ENCODE measurements around the gene TDRD7.

TDRD7 gene

DNA sequence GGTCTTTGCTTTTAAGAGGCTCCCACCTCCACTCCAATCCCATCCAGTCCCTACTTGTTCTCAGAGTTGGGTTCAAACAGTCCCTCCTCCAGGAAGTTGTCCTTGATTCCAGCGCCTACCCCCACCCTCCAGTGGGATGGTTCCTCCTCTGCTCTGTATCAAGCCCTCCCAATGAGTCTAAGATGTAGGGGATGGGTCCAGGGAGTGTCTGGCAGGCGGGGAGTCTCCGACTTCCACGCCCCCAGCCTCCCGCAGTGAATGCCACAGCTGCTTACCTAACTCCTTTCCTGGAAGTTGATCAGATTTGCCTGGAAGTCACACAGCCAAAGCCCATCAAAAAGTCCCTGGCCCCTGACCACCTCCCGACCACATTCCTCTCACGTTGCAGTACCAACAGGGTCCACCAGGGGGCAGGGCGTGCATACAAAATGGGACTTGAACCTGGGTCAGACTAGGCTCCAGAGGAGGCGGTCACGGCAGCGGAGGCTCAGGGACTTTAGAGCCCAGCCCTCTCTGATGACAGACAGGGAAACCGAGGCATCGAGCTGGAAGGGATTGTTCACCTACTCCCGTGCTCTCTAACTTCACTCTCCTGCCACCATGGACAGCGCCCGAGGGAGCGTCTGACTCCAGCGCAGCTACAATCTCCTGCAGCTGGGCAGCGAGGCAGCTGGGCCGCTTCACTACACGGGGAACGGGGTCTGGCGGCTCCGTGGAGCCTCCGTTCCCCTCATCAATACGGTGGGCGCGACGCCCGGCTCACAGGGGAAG is 25.0 kb upstream of the TDRD7 start:
- DNase-seq (ENCODE audit: low spot score) = peak; percentile 56

DNA sequence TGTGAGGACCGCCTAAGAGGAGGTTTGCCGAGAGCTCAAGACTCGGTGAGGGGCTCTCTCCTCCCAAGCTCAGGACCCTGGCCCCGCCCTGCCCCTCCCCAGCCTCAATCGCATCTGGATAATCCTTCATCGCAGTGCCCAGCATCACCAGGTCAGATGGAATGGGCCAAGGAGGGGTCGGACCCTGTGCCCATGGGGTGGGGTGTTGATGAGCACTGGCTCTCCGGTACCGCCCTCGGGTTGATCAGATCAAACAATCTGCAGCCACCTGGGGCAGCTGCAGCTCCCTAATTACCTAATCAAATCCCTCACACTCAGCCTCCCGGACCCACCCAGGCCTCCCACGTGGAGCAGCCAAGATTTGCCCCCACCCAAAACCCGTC is 24.4 kb upstream of the TDRD7 start:
- DNase-seq (ENCODE audit: low spot score) = no peak

DNA sequence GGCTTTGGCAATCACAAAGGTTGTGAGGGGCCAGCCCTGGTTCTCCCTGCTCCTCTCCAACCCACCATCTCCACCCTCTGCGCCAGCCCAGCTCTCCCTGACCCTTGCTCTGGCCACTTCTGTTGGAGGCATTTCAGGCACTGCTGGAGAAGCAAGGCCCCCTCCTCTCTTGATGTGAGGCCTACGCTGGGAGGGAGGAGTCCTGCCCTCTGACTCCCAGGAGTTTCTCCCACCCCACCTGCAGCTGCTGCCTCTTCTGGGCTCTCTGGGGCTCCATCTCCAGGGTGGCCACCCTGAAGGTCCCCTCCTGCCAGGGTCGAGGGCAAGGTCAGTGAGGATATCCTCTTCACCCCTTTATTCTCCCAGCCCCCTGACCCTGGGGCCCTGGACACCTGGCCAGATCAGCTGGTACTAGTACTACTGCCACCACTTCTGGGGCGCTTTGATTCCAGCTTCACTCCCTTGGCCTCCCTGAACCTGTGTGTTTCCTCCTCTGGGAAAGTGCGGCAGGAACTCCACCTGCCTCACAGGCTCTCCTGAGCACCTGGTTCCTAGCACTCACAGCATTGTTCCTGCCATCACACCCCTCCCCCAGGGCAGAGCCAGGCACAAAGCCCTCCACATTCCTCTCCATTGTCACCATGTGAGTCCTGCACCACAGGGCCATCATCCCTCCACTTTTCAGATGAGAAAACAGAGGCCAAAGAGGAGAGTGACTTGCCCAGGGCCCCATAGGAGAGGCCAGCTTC is 23.8 kb upstream of the TDRD7 start:
- DNase-seq (ENCODE audit: low spot score) = no peak

GRCh38 chr9:97388721-97389238 is 23.1 kb upstream of the TDRD7 start:
- no peak for DNase-seq (ENCODE audit: low spot score)

- no peak for DNase-seq (ENCODE audit: low spot score)
These were observed 22.6 kb upstream of the TDRD7 start for GRCh38 chr9:97389249-97389648.

DNA sequence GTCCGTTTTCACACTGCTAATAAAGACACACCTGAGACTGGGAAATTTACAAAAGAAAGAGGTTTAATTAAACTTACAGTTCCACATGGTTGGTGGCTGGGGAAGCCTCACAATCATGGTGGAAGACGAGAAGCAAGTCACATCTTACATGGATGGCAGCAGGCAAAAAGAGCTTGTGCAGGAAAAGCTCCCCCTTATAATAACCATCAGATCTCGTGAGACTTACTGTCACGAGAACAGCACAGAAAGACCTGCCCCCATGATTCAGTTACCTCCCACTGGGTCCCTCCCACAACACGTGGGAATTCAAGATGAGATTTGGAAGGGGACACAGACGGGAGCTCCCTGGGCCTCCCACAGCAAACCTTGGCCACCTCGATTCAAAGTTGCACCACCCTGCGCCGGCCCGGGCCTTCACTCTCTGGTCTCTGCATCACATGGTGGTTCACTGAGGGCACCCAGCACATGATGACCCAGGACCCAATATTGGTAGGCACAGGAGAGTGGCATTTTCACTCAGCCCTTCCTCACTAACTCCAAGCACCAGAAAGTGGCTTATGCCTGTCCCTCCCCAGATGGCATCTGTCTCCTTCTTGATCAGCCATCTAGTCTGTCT is 21.0 kb upstream of the TDRD7 start:
- DNase-seq (ENCODE audit: low spot score) = no peak

DNA sequence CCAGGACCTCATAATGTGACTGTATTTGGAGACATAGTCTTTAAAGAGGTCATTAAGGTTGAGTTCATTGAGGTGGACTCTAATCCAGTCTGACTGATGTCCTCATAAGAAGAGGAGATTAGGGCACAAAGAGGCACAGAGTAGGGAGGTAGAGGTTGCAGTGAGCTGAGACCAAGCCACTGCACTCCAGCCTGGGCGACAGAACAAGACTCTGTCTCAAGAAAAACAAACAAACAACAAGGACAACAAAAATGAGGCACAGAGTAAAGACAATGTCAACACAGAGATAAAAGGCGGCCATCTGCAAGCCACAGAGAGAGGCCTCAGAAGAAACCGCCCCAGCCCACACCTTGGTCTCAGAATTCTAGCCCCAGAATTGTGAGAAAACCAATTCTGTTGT is 17.0 kb upstream of the TDRD7 start:
- no peak for DNase-seq (ENCODE audit: low spot score)

DNA sequence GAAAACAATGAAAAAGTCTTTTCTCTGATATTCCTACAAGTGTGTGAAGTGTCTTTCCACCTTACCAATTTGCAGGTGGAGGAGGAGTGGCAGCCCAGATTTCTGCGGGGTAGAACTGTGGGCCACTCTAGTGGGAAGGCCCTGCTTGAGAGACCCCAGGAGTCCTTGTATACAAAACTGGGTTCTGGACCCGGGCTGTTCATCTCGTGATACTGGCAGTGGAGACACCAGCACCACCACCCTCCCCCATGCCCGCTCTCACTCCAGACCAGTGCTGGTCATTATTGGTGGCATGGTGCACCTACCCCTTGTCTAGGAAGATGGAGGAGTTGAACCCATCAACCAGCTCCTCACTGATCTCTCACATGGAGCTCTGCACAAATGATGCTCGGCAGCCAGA is 16.2 kb upstream of the TDRD7 start:
- DNase-seq (ENCODE audit: low spot score) = no peak

DNA sequence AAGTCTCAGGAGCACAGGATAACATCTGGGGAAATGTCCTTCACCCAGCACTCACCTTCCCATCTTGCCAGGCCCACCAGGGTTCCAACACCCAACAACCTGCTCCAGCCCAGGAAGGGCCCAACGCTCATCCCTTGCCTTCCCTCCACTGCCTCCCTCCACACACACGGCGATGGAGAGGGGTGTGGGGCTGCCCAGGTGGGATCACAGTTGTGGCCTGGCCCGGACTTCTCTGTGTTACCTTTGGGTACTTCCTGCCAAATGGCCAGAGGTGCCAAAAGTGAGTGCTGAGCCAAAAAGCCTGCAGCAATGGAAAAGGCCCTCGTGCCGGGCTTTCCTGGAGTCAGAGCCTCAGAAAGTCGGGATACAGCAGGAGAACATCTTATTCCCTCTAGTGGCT is 15.6 kb upstream of the TDRD7 start:
- no peak for DNase-seq (ENCODE audit: low spot score)

DNA sequence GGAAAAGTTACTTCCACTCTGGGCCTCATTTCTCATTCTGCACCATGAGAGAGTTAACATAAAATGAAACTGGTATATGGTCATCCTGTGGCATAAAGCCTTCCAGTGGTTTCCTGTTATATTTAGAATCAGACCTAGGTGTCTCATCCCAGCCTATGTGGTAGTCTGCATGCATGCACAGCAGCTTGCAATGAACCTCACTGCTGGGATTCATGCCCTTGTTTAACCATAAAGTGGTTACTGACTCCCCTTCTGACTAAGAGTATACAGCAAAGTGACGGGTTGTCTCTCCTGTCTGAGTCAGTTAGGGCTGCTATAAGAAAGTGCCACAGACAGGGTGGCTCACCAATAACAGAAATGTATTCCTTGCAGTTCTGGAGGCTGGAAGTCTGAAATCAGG is 14.7 kb upstream of the TDRD7 start:
- no peak for DNase-seq (ENCODE audit: low spot score)

DNA sequence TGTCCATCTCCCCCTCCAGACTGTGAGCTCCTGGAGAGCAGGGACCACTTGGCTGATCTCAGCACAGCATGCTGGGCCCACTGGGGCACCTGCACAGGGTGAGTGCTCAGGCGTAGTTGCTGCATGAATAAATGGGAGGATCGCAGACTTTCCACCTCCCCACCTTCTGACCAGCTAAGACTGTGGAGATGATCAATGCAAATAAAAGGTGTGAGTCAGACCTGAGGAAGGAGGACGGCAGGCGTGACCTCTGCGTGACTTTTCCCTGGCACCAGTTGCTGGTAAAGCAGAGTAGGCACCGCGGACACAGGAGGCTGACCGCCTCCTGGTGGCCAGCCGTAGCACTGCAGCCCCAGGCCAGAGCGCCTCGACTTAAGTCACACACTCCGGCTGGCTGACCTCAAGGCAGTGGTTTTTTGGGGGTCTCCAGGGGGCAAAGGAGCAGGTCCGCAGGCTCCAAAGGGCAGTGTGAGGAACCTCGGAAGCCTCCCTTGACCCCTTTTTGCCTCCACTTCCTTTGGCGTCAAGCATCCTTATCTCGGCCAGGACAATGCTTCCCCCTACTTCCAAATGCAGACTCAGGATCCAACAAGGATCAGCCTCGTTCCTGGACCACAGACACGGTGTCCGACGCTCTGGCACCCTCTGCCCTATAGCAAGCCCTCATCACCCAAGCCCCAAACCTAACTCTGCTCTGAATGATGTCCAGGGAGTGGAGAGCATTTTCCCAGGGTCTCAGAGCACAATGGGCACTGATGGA is 12.7 kb upstream of the TDRD7 start:
- peak; percentile 22 for DNase-seq (ENCODE audit: low spot score)

- DNase-seq (ENCODE audit: low spot score) = no peak
These were observed 8.1 kb upstream of the TDRD7 start for GRCh38 chr9:97403746-97404316.

- no peak for DNase-seq (ENCODE audit: low spot score)
These were observed 6.3 kb upstream of the TDRD7 start for GRCh38 chr9:97405551-97405950.

- DNase-seq (ENCODE audit: low spot score) = no peak
These were observed 5.2 kb upstream of the TDRD7 start for GRCh38 chr9:97406620-97407177.

- DNase-seq (ENCODE audit: low spot score) = no peak
These were observed 3.3 kb upstream of the TDRD7 start for GRCh38 chr9:97408562-97408961.

- no peak for DNase-seq (ENCODE audit: low spot score)
These were observed 482 bp upstream of the TDRD7 start for GRCh38 chr9:97411440-97411788.

- peak; percentile 50 for DNase-seq (ENCODE audit: low spot score)
These were observed 910 bp downstream of the TDRD7 start for GRCh38 chr9:97412626-97413385.

DNA sequence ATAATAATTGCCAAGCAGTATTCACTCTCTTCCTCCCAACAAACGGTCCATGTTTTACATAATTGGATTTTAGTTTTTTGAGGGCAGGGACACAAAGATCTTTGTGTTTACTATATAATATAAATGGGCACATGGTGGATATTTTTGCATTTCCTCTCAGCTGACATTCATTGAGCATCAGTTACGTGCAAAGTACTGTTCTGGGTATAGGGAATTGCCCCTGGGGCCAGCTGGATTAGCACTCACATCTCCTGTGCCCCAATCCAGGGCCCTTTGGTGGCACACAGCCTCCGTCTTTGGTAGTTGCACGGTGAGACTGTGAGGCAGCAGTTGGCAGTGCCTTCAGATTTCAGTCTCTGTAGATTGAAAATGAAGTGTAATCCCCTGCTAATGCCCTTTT is 1.6 kb downstream of the TDRD7 start:
- DNase-seq (ENCODE audit: low spot score) = no peak

- DNase-seq (ENCODE audit: low spot score) = no peak
These were observed 3.2 kb downstream of the TDRD7 start for GRCh38 chr9:97415146-97415545.

DNA sequence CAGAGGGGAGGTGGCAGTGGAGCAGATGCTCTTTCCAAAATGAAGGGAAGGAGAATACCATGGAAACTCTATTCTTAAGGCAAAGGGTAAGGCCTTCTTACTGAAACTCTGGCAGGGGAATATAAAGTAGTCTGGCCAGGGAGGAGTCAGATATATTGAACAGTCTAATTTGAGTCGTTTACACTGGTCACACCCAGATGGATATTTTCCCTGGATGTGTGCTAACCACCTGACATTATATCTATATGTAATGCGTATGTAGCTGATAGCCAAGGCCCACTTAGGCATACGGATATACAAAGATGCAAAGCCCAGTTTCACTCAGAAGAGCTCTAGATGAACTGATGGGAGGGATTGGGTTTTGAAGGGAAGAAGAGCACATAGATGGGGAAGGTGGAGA is 7.0 kb downstream of the TDRD7 start:
- no peak for DNase-seq (ENCODE audit: low spot score)

DNA sequence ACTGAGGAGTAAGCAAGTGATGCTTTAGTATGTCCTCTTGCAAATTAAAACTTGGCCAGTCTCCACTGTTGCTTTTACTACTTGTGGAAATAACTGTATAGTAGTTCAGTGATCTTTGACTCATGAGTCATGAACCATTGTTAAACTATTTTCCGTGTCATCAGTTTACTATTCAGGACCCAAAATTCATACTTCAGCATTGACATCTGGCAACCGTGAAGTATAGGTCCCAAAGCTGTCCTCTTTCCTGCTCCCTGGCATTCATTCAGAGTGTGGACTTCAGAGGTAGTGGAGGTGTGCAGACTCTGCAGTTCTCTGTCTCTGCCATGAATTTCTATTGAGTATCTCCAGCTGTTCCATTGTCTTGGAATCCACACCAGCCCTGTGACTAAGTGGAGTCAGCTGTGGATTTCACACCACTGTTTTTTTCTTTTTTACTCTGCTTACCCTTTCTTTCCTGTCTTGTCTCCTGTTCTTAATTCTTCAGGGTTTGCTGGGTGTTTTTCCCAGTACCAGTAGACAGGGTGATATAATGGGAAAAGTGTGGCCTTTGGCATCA is 7.5 kb downstream of the TDRD7 start:
- DNase-seq (ENCODE audit: low spot score) = no peak
